CD4-positive, alpha-beta T cell treated with Interleukin-15 for 1 hour (primary cell): ENCODE measurements around the gene CD200R1L.

ENCODE experiments used
- DNase-seq: peaks from one replicate; pipeline ENCODE4 v3.0.0-alpha.2; 2020

CD200R1L gene

DNA sequence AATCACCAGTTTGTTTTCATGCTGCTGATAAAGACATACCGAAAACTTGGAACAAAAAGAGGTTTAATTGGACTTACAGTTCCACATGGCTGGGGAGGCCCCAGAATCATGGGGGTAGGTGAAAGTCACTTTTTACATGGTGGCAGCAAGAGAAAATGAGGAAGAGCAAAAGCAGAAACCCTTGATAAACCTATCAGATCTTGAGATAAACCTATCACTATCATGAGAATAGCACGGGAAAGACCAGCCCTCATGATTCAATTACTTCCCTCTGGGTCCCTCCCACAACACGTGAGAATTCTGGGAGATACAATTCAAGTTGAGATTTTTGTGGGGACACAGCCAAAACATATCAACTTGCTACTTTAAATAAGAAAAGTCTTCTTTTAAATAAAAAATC lies 28.9 kb downstream of the CD200R1L start:
- no peak for DNase-seq

DNA sequence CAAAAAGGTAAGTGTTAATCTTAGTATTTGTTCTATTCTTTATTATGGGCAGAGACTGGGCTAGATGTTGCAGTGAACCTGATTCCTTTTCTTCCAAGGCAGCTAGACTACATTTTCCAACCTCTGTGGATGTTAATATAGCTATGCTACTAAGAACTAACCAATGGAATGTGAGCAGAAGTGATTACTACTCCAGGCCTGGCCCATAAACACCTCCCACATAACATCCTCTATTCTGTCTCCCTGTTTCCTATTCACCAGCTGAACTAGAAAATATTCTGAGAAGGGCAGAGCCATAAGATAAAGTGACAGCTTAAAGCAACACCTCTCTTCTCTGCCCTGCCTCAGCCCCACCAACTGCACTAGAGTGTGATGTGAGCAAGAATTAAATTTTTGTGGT lies 29.4 kb downstream of the CD200R1L start:
- no peak for DNase-seq

DNA sequence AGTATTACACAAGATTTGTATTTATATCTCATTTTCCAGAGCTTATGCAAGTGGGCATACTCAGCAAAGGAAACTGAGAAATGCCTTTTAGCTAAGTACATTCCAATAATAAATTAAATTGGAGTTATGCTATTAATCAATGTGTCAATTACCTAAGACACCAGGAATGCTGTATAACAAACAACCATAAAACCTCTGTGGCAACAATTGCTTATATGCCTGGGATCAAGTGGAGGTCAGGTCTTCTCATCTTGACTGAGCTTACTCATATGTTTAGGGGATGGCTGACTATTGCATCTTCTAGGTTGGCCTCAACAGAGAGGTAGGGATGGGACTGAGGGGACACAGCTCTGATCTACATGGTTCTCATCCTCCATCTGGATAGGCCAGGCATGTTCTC lies 30.7 kb downstream of the CD200R1L start:
- DNase-seq = no peak

DNA sequence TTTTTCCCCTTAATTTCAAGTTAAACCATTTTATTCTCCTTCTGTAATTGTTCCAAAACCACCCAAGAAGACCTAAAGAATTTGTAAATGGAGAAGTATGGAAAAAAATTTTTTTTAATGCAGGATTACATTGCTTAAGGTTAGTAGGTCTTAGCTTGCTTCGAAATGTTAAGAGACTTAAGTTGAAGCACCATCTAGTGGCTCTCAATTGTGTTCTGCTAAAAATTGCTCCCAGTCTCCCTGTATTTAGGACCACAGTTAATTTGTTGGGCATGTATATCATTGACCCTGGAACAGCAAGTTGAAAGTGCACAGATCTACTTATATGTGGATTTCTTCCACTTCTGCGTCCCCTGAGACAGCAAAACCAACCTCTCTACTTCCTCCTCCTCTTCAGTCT lies 32.4 kb downstream of the CD200R1L start:
- DNase-seq = no peak

DNA sequence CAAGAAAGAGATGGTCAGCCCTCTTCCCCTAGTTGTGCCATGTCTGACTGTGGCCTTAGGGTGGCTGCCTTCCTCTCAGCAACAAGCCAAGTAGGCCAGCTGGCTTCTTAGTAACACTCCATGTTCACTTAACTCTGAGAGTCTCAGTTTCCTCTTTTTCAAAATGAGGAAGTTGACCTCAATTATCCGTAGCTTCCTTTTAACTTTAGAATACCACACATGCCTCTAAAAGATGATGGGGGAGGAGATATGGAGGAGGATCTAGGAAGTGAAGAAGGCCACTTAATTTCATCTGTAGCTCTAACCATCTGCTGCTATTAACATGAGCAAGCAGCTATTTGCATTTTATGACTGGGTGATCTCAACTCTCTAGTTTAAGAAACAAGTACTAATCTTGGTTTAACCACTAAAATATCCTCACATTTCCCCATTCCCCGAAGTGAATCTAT lies 32.9 kb downstream of the CD200R1L start:
- DNase-seq = peak; percentile 66

DNA sequence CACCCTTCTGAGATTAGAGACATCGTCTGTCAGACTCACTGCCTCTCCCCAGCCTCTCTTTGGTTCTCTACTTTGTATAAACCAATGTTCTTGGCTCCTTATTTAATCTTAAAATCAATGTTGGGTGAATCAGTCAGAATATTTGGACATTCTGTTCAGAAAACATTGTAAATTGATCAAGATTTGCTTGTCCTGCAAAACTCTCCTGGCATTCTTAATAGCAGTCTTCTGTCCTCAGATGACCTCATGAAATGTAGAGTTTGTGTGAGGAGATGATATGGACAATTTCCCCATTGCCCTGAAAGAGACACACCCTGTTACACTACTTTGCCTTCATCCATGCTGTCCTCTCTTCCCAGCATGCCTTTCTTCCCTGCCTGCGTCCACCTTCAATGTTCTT lies 33.6 kb downstream of the CD200R1L start:
- DNase-seq = no peak

DNA sequence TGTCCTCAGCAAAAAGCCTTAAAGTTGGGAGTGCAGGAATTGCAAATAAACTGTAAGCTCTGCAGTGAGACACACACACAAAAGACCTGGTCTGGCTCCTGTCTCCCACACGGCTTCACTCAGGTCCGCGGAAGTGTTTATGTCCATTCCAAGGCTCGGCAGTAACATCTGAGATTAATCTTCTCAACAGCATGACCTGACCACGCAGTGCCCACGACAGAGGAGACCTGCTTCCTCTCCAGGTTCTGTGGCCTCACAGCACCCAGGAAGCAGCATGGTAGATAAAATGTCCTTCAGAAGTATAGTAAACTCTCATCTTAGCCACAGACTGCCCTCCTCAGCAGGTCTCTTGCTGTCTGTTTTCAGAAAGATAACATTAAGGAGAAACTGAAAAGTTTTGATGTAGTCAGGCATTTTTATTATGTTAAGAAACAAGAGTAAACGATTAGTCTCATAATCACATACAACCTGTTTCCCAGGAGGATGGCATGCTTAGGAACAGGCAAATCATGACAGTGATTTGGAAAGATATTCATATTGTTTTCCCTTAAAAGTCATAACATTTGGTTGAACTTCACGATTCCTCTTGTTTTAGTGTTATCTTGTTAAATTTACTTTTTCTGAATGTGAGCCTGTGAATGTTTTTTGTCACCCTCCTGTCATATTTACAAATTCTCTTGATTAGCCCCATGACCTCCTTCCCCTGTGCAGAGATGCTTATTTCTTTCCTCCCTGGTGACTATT lies 34.6 kb downstream of the CD200R1L start:
- DNase-seq = no peak

DNA sequence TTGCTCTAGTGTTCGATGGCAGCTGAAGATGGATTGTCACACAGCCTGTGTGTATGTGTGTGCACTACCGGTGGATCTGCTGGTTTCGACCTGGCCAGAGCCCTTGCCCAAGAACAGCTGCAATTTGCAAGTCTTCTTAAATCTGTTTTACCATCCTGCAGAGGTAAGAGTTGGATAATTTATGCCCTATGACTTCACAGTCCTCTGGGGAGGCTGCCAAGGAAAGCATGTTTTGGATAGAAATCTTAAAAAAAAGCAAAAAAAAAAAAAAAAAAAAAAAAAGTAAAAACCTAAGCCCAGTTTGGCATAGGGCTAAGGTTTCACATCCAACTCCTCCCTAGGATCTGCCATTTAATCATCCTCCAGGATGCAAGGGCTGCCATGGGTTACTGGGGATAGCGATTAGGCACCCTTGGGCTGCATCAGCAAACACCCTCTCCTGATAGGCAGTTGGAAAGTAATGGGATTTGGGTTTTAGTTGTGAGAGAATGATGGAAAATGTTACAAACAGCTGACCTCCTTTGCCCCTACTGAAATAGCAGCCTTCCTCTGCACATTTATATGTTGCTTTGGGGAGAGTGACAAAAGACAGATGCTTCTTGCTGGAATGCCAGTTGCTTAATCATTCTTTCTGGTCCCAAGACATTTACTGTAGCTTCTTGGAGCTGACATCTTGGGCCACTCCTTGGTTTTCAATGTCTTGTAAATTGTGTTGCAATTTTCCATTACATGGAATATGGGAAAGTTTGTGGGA lies 35.4 kb downstream of the CD200R1L start:
- no peak for DNase-seq

DNA sequence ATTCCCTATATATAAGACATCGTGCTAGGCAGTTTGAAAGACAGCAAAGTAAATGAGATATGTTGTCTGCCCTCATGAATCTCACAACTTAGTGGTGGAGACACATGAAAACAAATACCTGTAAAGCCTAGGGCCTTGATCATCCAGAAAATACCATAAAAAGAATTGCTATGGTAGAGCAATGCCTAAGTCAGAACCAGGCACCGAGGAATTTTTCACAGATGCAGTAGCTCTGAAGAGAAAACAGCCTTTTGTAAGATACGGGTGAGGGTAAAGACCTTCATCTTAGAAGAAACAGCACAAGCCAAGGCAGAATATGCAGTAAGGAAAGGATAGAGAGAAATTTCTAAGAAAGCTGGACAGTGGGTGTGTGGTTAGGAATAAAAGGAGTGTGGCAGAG lies 36.1 kb downstream of the CD200R1L start:
- DNase-seq = no peak

DNA sequence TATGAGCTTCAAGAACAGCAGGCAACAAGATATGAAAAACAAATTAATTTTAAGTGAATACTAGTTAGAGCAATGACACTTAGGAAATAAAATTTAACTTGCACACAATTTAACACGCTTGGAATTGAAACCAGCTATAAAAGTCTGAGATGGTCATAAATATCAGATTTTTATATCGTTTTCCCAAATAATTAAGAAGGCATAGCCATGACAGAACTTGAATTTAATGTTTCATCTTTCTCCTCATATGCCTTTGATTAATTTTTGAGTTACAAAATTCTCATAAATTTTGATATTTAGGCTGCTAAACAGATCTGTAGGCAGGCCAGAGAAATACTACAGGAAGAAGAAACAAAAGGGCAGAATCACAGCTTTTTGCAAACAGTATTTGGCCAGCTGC lies 38.5 kb downstream of the CD200R1L start:
- DNase-seq = no peak

DNA sequence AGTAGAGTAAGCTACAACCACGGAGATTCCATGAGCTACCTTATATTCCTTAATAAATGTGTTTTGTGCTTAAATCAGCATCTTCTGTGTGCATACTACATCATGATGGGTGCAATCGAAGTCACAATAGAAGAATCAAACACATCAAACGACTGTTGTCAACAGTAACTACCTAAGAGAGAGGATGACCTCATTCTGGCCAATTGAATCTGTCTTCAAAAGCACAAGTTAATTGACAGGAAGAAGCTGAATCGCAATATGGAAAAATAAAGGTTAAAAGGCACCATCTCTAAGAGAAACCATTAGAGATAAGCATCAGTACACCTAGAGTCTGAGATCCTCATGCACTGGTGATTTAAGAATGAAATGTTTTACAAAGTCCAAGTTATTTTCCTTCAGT lies 39.0 kb downstream of the CD200R1L start:
- DNase-seq = no peak

DNA sequence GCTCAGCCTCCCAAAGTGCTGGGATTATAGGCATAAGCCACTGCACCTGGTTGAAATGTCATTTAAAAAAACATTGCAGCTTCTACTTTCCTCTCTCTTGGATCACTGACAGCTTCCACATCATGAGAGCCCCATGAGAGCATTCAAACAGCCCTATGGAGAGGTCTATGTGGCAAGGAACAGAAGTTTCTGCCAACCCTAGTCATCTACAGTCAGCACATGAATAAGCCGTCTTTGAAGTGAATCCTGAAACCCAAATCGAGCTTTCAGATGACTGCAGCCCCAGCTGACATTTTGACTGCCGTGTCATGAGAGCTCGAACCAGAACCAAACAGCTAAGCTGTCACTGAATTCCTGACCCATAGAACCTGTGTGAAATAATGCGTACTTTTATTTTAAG lies 39.8 kb downstream of the CD200R1L start:
- DNase-seq = no peak

DNA sequence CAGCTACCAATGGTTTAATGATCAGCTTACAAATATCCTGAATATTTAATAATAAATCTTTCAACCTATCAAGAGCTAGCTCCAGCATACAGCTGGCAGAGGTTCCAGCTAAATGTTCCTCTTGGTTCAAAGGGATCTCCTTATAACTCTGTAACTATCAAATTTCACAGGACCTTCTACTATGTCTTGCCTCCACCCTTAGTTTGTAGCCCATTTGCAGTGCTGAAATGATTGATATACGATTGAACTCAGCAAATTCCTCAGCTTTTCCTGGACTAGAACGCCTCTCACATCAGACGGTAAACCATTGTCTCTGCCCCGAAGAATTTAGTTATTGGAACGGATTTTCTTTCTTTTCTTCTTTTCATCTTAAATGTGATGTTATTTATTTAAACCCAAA lies 41.5 kb downstream of the CD200R1L start:
- DNase-seq = no peak

DNA sequence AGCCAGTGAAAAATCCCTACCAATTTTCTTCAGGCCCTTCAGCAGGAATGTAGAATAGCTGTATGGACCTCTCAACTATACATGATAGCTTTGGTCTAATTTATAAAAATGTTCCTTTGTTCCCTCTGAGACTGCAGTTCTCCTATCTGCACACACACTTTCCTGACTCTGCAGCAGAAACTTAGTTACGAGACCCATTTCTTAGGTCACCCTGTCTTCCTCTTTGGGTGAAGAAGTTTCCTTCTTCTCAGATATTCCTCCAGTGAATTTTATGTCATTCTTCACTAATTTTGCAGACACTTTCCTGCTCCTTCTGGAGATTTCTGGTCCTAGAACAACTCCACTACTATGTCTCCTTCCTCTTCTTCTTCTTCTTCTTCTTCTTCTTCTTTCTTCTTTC lies 42.6 kb downstream of the CD200R1L start:
- no peak for DNase-seq

DNA sequence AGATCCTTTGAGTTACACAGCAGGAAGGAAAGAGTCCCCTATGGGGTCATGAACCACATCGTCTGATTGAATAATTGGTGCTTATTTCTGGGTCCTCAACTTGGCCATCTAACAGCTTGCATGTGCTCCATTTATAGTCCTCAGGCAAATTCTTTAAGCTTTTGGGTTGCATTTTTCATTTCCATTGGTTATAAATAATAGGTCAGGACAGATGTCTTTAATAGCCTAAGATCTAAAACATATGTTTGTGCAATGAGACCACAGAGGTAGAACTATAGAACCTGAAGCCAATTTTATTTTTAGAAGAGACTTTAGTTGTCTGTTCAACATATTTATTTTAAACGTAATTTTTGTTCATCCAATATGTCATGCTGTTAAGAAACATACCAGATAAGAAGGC lies 43.2 kb downstream of the CD200R1L start:
- DNase-seq = no peak

DNA sequence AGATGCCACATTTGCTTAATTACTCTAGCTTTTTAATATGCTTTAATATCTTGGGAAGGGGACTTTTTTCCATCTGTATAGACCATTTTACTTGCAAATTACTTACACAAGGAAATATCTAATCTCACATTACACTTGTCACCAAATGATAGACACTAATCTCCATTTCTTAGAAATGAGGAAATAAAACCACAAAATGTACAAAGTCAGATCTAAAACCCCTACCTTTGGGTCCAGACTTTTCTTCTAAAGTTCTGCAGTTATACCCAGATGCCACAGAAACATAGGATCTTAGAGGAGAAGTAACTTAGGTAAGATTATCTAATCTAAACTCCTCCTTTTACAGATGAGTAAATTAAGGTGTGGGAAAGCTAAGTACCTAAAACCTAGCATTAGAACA lies 44.3 kb downstream of the CD200R1L start:
- DNase-seq = no peak

DNA sequence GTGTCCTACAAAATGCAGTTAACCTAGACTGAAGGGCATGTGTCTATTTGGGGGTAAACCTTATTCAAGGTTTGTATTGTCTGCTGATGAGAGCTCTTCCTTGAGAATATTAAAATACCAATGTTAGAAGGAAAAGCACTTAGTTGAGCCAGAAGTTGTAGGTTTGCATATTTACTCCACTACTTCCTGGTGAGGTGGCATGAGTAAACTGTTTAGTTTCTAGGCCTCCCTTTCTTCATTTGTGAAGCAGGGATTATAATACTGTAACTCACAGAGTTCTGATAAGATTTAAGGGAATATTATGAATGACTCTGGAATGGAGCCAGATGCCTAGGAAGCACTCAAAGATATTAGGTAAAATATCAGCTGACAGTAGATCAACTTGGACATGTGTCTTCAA lies 46.7 kb downstream of the CD200R1L start:
- no peak for DNase-seq

DNA sequence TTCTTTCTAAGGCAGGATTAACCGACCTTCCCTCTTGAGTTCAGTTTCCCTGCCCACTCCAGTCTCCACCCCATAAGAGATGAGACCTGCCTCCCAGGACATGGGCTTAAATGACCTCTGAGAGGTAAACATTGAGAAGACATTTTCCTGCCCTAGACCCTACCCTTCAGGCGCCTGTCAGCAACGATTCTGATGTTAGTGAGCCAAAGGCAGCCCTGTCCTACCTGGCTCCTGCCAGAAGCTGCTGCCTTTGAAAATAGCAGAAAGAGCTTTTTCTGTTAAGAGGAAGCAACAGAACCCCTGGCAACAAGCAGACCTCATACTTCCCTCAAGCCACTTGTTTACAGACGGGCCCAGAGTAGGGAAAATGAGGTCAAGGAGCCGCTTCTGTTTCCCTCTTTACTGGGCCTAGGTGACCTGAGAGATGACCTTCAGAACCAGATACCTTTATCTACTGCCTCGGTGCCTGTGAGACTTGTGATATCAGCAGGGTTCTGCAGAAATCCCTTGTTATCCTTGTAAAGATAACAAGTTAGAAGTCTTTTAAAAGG lies 52.0 kb downstream of the CD200R1L start:
- DNase-seq = peak; percentile 22

DNA sequence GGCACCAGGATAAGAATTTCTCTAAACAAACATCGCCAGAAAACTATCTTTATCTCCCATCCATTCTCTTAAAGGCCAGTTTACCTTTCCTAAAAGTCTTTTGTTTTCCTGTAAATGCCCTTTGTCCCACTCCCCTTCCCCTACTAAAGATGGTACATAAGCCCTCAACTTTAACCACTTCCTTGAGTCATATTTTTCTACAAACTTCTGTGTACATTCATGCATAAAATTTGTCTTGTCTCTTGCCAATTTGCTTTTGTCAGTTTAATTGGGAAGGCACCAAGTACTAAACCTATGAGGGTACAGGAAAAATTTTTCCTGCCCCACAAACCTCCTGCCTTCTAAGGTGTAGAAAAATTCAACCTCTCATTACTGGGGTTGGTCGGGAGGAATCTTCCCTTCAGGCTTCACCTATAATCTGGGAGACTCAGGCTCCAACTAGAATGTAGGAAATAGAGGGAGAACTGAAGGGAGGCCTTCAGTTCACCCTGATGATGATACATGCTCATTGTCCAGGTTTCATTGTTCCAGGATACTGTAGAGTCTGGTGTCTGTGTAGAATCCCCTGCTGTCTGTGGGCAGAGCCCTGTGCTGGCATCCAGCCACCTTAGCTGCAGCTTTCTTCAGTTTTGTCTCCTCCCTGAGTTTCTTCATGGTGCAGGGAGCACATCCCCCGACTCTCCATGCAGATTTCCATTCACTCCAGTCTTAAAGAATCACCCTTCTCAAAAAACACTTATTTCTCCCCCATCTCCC lies 53.2 kb downstream of the CD200R1L start:
- no peak for DNase-seq

DNA sequence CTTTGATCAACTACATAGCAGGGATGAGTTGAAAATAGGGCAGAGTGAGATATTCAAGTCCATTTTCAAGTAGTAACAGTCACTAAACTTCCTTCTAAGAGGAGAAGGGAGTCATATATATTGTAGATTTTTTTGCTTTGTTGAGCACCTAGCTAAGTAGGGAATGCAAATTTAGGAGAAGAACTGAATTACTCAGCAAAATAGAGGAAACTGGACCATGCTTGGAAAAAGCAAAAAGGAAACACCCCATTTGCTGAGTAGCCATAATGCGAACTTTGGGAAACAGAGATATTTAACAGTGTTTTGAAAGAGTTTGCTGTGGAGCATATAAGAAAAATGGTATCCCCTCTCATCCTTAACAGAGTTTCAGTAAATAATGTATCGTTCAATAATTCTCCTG lies 54.9 kb downstream of the CD200R1L start:
- no peak for DNase-seq

DNA sequence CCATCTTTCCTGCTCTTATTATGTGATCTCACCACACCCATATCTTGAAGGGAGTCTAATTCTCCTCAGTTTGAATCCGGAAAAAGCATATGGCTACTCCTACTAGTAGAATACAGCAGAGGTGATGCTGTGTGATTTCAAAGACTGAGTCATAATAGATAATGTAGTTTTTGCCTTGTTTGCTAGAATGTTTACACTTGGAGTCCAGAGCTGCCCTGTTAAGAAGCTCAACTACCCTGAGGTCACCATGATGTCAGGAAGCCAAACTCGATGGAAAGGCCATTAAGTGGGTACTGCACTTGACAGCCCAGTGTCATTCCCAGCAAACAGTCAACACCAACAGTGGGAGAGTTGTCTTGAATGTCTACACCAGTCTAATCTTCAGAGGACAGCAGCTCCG lies 56.9 kb downstream of the CD200R1L start:
- DNase-seq = no peak

DNA sequence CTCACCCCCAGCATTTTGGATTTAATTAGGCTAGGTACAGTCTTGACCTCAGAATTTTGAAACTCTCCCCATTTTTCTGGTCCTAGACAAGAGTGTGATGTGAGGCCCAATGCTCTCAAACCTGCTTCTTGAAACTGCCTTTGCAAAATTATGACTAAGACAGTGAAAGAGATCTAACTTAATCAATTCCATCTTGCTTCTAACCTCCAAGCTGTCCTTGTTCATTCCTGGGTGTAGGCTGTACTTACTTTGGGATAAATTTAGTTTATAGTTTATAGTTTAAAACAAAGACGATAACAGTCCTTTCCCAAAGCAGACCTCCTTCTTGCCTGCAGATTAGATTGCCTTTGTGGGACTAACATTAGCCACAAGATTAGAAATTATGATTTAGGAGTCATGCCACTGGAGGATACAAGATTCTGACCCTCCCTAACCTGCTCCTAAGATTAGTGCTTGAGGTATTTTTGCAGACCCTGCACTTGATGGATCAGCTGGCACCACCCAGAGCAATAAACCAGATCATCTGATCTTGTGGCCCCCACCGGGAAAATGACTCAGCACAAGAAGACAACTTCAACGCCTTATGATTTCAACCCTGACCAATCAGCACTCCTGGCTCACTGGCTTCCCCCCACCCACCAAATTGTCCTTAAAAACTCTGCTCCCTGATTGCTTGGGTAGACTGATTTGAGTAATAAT lies 59.6 kb downstream of the CD200R1L start:
- DNase-seq = no peak

DNA sequence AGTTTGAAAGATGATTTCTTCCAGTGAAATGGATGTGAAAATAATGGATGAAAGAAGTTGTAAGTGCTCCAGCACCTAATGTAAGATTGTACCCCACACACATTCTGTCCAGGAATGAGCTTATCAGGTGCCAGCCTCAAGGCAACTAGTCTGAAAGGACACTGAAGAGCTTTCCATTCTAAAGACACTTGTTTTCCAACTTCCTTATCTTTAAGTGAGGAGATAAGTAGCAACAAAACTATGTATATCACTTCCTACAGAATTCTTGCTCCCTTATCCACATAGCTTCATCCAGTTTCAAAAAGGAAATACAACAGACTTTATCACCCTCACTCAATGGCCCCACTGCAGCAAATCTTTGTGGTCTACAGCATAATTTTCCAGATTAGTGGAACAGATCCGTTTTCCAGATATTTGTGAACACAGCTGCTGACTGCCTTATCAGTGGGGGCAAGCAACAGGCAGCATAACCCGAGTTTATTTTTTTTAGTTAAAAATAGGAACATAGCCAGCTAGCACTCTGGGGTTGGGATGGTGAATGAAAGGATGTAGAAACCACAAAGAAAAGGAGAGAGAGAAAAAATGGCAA lies 60.6 kb downstream of the CD200R1L start:
- no peak for DNase-seq
